Hematopoietic multipotent progenitor cell treated with erythropoietin and hydrocortisone succinate and interleukin-3 and kit ligand, for 17 days (in vitro differentiated cells): ENCODE measurements around the gene NXPH3.

Source experiments
- DNase-seq: peaks from one replicate; pipeline ENCODE4 v3.0.0-alpha.2; 2015; ENCODE audit warnings: low spot score

NXPH3 gene

DNA sequence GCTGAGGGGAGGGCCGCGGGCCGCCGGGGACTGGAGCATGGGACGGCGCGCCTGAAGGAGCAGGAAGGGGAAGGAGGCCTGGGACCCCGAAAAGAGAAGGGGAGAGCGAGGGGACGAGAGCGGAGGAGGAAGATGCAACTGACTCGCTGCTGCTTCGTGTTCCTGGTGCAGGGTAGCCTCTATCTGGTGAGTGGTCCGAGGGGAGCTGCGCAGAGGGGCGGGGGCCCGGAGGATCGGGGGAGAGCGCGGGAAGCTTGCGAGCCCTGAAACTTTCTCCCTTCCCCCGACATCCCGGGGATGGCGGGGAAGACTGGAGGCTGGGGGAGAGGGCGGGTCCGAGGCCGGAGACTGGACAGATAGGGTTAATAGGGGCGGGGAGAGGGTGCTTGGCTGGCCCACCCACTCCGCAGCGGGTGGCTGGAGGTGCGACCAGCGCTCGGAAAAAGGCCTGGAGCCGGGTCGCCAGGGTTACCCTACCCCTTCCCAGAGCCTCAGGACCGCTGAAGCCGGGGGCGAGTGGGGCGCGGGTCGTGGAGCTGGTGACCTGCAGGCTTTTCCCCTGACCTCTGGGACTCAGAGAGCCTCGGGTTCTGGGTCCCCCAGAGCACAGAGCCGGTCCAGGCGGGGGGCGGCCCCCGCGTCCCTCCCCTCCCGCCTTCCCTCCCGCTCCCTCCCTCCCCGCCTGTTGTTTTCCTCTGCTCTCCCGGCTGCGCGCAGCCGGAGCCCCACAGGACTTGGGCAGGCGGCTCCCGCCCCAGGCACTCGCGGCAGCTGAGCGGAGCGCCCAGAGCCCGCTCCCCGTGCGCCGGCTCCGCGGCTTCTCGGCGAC lies 631 bp downstream of the NXPH3 start:
- DNase-seq = no peak

DNA sequence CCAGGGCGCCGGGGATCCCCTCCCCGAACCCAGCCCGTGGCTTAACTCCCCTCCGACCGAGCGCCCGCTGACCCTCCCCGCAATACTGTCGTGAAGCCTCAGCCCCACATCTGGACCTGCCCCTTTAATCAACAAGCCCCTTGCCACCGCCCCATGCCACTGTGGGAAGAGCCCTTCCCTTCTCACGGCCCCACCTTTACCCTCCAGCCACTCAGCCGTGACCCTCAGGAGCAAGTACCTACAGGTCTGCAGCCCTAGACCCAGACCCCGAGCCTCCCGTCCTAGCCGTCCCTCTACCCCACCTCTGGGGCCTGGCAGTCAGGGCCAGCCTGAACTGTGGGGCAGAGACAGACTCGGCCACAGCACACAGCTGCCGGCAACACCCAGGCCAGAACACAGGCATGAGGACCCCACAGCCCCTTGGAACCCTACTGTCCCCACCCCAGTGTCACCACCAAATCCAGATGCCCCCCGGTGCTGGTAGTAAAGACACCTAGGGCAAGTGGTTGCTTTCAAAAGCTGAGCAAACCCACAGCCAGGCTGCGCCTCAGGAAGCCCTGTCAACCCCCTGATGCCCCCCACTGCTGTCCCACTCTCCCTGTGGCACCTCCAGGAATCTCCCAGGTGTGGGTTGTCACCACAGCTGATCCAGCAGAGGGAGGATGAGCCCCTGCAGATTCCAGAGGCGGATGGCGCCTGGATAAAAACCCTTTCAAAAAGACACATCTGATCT lies 1.4 kb downstream of the NXPH3 start:
- DNase-seq = no peak

DNA sequence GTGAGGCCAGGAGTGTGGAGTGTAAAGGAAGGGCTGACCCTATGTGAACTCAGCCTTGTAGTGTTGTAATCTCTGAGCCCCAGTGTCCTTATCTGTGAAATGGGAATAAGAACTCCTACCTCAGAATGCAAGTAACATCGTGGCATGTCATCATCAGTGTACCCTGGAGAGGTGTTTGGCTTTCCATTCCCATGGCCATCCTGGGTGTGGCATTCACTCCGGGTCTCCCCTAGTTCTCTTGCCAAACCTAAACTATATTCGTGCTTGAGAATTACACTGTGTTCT lies 1.9 kb downstream of the NXPH3 start:
- no peak for DNase-seq

DNA sequence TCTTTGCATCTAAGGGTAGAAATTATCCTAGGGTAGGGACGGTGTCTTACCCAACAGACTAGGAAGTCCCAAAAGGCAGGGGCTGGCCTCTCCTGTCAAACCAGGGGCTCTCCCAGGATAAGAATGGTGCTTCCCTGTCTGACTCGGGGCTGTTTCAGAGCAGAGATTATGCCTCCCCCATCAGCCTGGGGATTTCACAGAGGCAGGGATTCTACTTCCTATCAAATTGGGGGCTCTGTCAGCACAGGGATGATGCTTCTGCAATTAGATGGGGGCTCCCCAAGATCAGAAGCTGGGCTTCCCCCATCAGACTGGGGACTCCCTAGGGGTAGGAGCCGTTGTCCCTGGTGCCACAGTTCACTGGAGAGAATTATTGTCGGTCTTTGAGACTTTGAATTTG lies 2.3 kb downstream of the NXPH3 start:
- DNase-seq = no peak

DNA sequence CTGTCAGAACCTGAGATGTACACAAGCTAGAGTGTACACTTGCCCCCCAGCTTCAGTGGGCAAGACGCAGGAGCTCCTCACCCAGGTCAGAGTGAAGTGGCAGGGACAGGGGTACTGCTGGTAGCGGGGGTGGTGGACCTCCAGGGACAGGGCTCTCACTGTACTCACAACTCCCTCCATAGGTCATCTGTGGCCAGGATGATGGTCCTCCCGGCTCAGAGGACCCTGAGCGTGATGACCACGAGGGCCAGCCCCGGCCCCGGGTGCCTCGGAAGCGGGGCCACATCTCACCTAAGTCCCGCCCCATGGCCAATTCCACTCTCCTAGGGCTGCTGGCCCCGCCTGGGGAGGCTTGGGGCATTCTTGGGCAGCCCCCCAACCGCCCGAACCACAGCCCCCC lies 2.7 kb downstream of the NXPH3 start:
- DNase-seq = no peak

DNA sequence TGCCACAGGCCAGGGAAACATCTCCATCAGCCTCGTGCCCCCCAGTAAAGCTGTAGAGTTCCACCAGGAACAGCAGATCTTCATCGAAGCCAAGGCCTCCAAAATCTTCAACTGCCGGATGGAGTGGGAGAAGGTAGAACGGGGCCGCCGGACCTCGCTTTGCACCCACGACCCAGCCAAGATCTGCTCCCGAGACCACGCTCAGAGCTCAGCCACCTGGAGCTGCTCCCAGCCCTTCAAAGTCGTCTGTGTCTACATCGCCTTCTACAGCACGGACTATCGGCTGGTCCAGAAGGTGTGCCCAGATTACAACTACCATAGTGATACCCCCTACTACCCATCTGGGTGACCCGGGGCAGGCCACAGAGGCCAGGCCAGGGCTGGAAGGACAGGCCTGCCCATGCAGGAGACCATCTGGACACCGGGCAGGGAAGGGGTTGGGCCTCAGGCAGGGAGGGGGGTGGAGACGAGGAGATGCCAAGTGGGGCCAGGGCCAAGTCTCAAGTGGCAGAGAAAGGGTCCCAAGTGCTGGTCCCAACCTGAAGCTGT lies 3.4 kb downstream of the NXPH3 start:
- no peak for DNase-seq

- DNase-seq = no peak
Measured at GRCh38 chr17:49579522-49579921, 3.9 kb downstream of the NXPH3 start.

DNA sequence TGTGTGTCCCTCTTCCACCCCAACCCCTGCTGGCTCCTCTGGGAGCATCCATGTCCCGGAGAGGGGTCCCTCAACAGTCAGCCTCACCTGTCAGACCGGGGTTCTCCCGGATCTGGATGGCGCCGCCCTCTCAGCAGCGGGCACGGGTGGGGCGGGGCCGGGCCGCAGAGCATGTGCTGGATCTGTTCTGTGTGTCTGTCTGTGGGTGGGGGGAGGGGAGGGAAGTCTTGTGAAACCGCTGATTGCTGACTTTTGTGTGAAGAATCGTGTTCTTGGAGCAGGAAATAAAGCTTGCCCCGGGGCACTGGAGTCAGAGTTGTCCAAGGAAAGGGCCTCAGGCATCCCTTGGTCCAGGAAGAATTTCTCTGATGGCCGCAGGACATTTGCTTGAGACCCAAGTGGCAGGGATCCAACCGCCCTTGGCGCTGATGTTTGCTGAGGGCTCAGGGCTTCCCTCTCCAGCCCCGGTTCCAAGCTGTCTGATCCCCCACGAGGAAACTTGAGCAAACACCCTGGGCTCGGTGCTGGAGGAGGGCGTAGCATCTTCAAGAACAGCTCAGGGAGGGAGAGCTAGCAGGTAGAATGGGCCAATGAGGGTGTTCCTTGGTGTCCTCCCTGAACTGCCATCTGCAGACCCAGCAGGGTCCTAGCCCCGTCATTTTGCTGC lies 4.5 kb downstream of the NXPH3 start:
- DNase-seq = no peak

- no peak for DNase-seq
Measured at GRCh38 chr17:49580981-49581647, 5.4 kb downstream of the NXPH3 start.

DNA sequence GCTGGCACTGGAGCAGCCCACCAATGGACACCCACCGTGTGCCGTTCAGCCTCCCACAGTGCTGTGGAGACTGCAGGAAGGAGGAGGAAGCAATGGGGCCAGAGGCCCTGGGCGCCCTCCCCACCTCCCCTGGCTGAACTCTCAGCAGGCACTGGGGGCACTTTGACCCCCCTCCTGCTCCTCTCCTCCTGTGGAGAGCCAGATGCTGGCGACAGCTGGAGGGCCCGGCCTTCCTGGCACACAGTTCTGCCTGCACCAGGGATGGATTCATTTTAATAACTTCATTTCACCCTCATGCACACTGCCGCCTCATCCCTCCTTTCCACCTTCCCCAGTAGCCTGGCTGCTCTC lies 6.0 kb downstream of the NXPH3 start:
- no peak for DNase-seq

DNA sequence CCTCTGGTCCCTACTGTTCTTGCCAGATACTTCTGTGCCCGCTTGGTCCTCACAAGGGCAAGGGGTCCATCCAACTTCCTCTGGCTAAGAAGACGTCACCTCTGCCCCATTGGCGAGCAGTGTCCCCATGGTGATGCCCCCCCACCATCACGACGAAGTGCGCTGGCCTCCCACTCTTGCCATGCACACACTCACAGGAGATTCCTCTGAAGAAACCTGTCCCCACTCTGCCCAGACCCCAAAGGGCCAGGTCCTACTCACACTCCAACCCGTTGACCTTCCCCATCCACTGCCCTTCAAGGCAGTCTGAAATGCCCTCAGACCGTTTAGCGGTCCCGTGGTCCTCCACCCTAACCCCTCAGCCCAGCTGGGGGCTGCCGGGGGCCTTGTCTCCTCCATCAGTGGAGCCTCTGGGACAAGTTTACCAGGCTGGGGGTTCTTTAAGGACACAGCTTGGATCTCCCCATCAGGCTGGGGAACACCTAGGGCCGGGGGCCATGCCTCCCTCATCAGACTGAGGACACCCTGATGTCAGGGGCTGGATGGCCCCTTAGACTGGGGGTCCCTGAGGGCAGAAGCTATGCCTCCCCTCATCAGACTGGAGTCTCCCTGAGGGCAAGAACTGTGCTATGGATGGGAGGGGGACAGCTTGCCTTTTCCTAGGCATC lies 6.5 kb downstream of the NXPH3 start:
- no peak for DNase-seq

DNA sequence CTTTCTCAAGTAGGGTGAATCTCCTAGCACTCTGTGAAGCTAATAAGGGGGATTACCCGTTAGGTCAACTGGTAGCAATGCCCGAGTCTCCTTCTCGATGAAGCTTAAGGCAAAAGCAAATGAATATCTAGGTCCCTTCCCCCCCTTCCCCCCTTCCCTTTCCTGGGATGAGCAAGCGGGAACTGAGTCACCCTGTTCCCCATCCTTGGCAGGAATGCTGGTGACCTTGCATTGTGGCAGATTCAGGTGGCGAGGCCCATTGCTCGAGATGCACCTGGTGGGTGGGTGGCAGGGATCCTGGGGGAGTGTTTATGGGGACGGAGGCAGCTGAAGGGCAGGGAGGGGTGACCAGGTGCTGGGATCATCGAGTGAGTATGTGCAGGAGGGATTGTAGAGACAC lies 7.1 kb downstream of the NXPH3 start:
- DNase-seq = no peak

- DNase-seq = no peak
Measured at GRCh38 chr17:49583226-49583625, 7.6 kb downstream of the NXPH3 start.

DNA sequence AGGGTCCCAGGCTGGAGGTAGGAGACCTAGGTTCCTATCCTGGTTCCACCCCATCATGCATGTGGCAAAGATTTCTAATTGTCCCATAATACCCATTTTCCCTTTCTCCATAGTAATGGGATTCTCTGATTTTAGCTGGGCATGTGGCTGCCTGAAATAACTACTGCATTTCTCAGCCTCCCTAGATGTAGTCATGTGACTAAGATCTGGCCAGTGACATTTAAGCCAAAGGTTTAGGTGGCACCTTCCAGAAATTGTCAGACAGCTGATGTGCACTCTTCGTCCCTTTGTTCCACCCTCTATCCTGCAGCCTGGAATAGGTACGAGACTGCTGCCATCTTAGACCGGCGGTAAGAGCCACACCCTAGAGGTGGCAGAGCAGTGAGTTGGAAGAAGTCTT lies 8.2 kb downstream of the NXPH3 start:
- no peak for DNase-seq

- no peak for DNase-seq
Measured at GRCh38 chr17:49585422-49586027, 9.9 kb downstream of the NXPH3 start.

DNA sequence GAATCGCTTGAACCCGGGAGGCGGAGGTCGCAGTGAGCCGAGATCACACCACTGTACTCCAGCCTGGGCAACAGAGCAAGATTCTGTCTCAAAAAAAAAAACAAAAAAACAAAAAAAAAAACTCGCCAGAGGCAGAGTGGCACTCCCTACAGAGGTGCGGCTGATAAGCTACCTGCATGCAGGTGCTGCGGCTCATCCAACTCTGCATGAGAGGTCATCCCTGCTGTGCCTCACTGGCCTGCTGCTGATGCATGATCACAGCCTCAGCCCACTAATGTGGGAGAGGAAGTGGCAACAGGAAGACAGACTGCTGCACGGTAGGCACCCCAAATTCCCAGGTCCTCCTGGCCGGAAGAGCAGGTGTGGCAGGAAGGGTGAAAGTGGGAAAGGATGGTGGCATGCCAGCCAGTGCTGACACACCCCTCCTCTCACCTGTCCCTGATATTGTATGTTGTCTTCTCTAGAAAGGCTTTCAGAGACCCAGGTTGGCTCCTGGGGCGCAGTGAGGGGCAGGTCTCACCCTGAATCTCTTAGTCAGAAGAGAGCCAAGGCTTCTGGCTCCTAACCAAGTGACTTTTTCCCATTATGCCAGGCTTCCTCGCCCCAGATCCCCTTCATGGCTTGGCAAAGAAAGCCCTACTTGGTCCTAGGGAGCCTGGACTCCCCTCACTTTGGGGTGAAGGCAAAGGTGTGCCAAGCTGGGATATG lies 11.8 kb downstream of the NXPH3 start:
- no peak for DNase-seq

GRCh38 chr17:49588312-49588711 lies 12.6 kb downstream of the NXPH3 start:
- DNase-seq = no peak

DNA sequence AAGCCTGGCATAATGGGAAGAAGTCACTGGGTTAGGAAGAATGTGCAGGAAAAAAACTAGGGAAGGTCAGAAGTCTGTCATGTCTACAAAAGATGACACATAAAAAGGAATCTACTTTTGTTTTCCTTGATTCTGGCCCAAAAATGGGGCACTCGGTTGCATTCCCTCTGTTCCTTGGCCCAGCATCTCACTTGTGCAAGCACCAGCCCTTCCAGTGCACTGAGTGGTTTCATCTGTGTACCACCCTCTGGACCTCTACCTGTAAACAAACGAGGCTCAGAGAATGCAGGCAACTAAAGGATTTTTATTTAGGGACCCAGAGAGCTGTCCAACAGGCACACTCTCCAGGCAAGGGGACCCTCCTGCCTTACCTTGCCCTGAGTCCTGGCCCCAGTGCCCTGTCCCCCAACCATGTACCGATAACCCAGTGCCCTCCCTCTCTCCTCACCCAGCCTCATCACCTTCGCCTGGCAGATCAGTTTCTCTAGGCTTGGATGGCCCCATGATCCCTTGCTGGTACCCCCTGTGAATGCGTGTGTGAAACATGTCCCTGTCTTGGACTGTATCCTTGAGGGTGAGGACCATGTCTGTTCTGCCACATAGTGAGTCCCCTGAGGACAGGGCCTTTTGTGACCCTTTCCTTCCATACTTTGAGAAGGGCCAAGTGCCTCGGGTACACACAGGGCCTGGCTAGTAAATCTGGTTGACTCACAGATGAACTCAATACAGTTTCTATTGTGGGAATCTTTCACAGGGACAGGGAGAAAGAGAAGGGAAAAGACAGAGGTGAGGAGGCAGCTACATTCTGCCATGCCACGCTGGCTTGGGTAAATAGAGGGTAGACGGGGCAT lies 13.3 kb downstream of the NXPH3 start:
- DNase-seq = no peak

GRCh38 chr17:49589577-49589927 lies 13.9 kb downstream of the NXPH3 start:
- DNase-seq = no peak

- no peak for DNase-seq
Measured at GRCh38 chr17:49590874-49591273, 15.2 kb downstream of the NXPH3 start.
